ENCODE measurements around the gene GYS1. TPM values are rescaled to one million over a fixed set of nuclear protein-coding genes. Genes with fewer than 3 reads are reported as not detected.

Gene GYS1
- total RNA-seq, 1 experiment from 2014 or later: 29.7 TPM

GRCh38 chr19:48953141-48953540 is 40.0 kb downstream of the GYS1 start:
- no peaks in the 10 kb centered on the region for H3K9me3 Mint-ChIP-seq (ENCODE audit: unreplicated experiment)
- no TSS peak for BruUV-seq (replicated peaks)
- no peak for DNase-seq (ENCODE audit: unreplicated experiment)
- no peak overlapping the region for H3K4me3 Mint-ChIP-seq (ENCODE audit: unreplicated experiment)
- POLR2A ChIA-PET: interaction anchor here (0.8 to 4.3 kb wide), 3 partner anchors 13 to 79 kb away, joined by 3 to 39 read pairs (median 38); partner anchors contain the start of genes FTL, NUCB1 and PPP1R15A
- TF ChIP-seq CTCF (IDR thresholded peaks at IDR 0.05; ENCODE audit: unreplicated experiment): no peak
- peaks cover 6% of the 10 kb centered on the region for H3K4me1 Mint-ChIP-seq (ENCODE audit: insufficient read depth, unreplicated experiment)
- H3K27ac Mint-ChIP-seq (ENCODE audit: low read depth, unreplicated experiment): no peak overlapping the region
- H3K36me3 Mint-ChIP-seq (ENCODE audit: insufficient read depth, unreplicated experiment): peaks cover 28% of the 10 kb centered on the region
- CTCF ChIA-PET: interaction anchor here (0.5 to 1.5 kb wide), 5 partner anchors 9 to 357 kb away, joined by 3 read pairs; no protein-coding TSS in a partner anchor
- H3K27me3 Mint-ChIP-seq (ENCODE audit: insufficient read depth, unreplicated experiment): no peaks in the 10 kb centered on the region
- intact Hi-C loops (cut with micrococcal nuclease): loop anchor here (5.0 kb wide), 1 partner anchor 76 kb away; no protein-coding TSS in a partner anchor

- Mint-ChIP-seq H3K4me3 (ENCODE audit: unreplicated experiment) (no peak overlapping the region), H3K36me3 (ENCODE audit: insufficient read depth, unreplicated experiment) (peaks cover 6% of the 10 kb centered on the region), H3K27me3 (ENCODE audit: insufficient read depth, unreplicated experiment) (no peaks in the 10 kb centered on the region), H3K27ac (ENCODE audit: low read depth, unreplicated experiment) (no peak overlapping the region), H3K9me3 (ENCODE audit: unreplicated experiment) (no peaks in the 10 kb centered on the region), H3K4me1 (ENCODE audit: insufficient read depth, unreplicated experiment) (peaks cover 4% of the 10 kb centered on the region)
- POLR2A ChIA-PET: interaction anchor here (1.3 to 4.3 kb wide), 2 partner anchors 43 to 77 kb away, joined by 3 to 39 read pairs; partner anchors contain the start of genes PPP1R15A and RUVBL2
- CTCF ChIA-PET: interaction anchor here (0.5 kb wide), 1 partner anchor 9 kb away, joined by 4 read pairs; no protein-coding TSS in a partner anchor
- intact Hi-C loops (cut with micrococcal nuclease): loop anchor here (5.0 kb wide), 1 partner anchor 74 kb away; no protein-coding TSS in a partner anchor
- no peak for TF ChIP-seq CTCF (IDR thresholded peaks at IDR 0.05; ENCODE audit: unreplicated experiment)
- DNase-seq (ENCODE audit: unreplicated experiment): no peak
- BruUV-seq (replicated peaks): no TSS peak
Measured at GRCh38 chr19:48950830-48951519, 42.1 kb downstream of the GYS1 start.

- no peak for TF ChIP-seq CTCF (IDR thresholded peaks at IDR 0.05; ENCODE audit: unreplicated experiment)
- H3K9me3 Mint-ChIP-seq (ENCODE audit: unreplicated experiment): no peaks in the 10 kb centered on the region
- POLR2A ChIA-PET: no interaction called here
- H3K27ac Mint-ChIP-seq (ENCODE audit: low read depth, unreplicated experiment): no peak overlapping the region
- no peaks in the 10 kb centered on the region for H3K27me3 Mint-ChIP-seq (ENCODE audit: insufficient read depth, unreplicated experiment)
- BruUV-seq (replicated peaks): no TSS peak
- no peaks in the 10 kb centered on the region for H3K4me1 Mint-ChIP-seq (ENCODE audit: insufficient read depth, unreplicated experiment)
- CTCF ChIA-PET: no interaction called here
- no peak overlapping the region for H3K4me3 Mint-ChIP-seq (ENCODE audit: unreplicated experiment)
- H3K36me3 Mint-ChIP-seq (ENCODE audit: insufficient read depth, unreplicated experiment): no peaks in the 10 kb centered on the region
- no peak for DNase-seq (ENCODE audit: unreplicated experiment)
- intact Hi-C loops (cut with micrococcal nuclease): loop anchor here (5.0 kb wide), 1 partner anchor 73 kb away; no protein-coding TSS in a partner anchor
Measured at GRCh38 chr19:48950159-48950558, 43.0 kb downstream of the GYS1 start.

GRCh38 chr19:48947258-48947542 is 45.9 kb downstream of the GYS1 start:
- Mint-ChIP-seq H3K27ac (ENCODE audit: low read depth, unreplicated experiment) (no peak overlapping the region), H3K27me3 (ENCODE audit: insufficient read depth, unreplicated experiment) (no peaks in the 10 kb centered on the region), H3K36me3 (ENCODE audit: insufficient read depth, unreplicated experiment) (no peaks in the 10 kb centered on the region), H3K9me3 (ENCODE audit: unreplicated experiment) (no peaks in the 10 kb centered on the region), H3K4me1 (ENCODE audit: insufficient read depth, unreplicated experiment) (no peaks in the 10 kb centered on the region), H3K4me3 (ENCODE audit: unreplicated experiment) (no peak overlapping the region)
- intact Hi-C loops (cut with micrococcal nuclease): no loop called here
- no peak for DNase-seq (ENCODE audit: unreplicated experiment)
- no TSS peak for BruUV-seq (replicated peaks)
- ChIA-PET CTCF (no interaction called here), POLR2A (no interaction called here)
- TF ChIP-seq CTCF (IDR thresholded peaks at IDR 0.05; ENCODE audit: unreplicated experiment): no peak
